Common myeloid progenitor, CD34-positive (primary cell): ENCODE measurements around the gene RFT1.

Source experiments
- CTCF ChIA-PET: fragments of 350-600 bp; sonication (Branson Sonifier 250); formaldehyde crosslinking; loops from one replicate; lab custom pipeline; 2021; ENCODE audit warnings: antibody characterized with exemption; lab: Charles Lee
- POLR2A ChIA-PET: fragments of 350-600 bp; sonication (Branson Sonifier 250); formaldehyde crosslinking; loops from one replicate; lab custom pipeline; 2021; ENCODE audit warnings: antibody characterized with exemption; lab: Charles Lee
- DNase-seq, 3 donors: peaks; one replicate each; pipeline versions ENCODE4 v3.0.0 to v3.0.0-alpha.2; 2013
- H3K27ac ChIP-seq, 2 experiments: 1 replicate in 1 of 2; 2 replicates in 1 of 2; pipeline ENCODE4 v1.7.0; 2013; ENCODE audit warnings: inconsistent platforms in 2 of 2, low read length in 2 of 2, mild to moderate bottlenecking in 2 of 2, low read depth in 1 of 2, moderate library complexity in 1 of 2; ENCODE audit not compliant: severe bottlenecking in 2 of 2, insufficient read depth in 1 of 2, poor library complexity in 1 of 2
- H3K27me3 ChIP-seq, 5 experiments: replicated peaks in 2 of 5; 1 replicate in 3 of 5; 2 replicates in 2 of 5; pipeline versions ENCODE4 v1.6.1 to v1.7.0; 2013; ENCODE audit warnings: low read length in 4 of 5, mild to moderate bottlenecking in 2 of 5, moderate library complexity in 2 of 5, inconsistent platforms in 1 of 5; ENCODE audit not compliant: insufficient read depth in 5 of 5, control insufficient read depth in 4 of 5
- H3K36me3 ChIP-seq, 4 experiments: 1 replicate in 2 of 4; 2 replicates in 2 of 4; pipeline versions ENCODE4 v1.6.1 to v1.7.0; 2013; ENCODE audit warnings: low read length in 3 of 4, control low read depth in 1 of 4, mild to moderate bottlenecking in 1 of 4; ENCODE audit not compliant: control insufficient read depth in 4 of 4, insufficient read depth in 4 of 4
- H3K4me1 ChIP-seq, 4 experiments: 1 replicate in 3 of 4; 2 replicates in 1 of 4; pipeline versions ENCODE4 v1.6.1 to v1.7.1; 2013; ENCODE audit warnings: low read length in 3 of 4, mild to moderate bottlenecking in 3 of 4, control low read depth in 1 of 4, inconsistent platforms in 1 of 4, moderate library complexity in 1 of 4; ENCODE audit not compliant: control insufficient read depth in 4 of 4, insufficient read depth in 4 of 4; ENCODE audit errors: control extremely low read depth in 1 of 4
- H3K4me3 ChIP-seq, 7 experiments: 1 replicate in 4 of 7; 2 replicates in 3 of 7; pipeline versions ENCODE4 v1.5.1 to v1.7.0; 2013; ENCODE audit warnings: mild to moderate bottlenecking in 7 of 7, low read length in 6 of 7, moderate library complexity in 6 of 7, inconsistent platforms in 2 of 7, low read depth in 2 of 7, control low read depth in 1 of 7; ENCODE audit not compliant: insufficient read depth in 4 of 7, control insufficient read depth in 1 of 7; ENCODE audit errors: extremely low read depth in 1 of 7
- H3K9me3 ChIP-seq, 5 experiments: 1 replicate in 4 of 5; 2 replicates in 1 of 5; pipeline versions ENCODE4 v1.6.1 to v1.7.1; 2013; ENCODE audit warnings: low read length in 4 of 5, mild to moderate bottlenecking in 2 of 5, inconsistent platforms in 1 of 5, low read depth in 1 of 5, moderate library complexity in 1 of 5; ENCODE audit not compliant: control insufficient read depth in 4 of 5, insufficient read depth in 2 of 5; ENCODE audit errors: control extremely low read depth in 1 of 5
- WGBS: methylation state at CpG from one replicate; pipeline ENCODE4 v1.1.5; 2013; ENCODE audit not compliant: insufficient coverage; 5-methylcytosine and 5-hydroxymethylcytosine counted together

The RFT1 gene

DNA sequence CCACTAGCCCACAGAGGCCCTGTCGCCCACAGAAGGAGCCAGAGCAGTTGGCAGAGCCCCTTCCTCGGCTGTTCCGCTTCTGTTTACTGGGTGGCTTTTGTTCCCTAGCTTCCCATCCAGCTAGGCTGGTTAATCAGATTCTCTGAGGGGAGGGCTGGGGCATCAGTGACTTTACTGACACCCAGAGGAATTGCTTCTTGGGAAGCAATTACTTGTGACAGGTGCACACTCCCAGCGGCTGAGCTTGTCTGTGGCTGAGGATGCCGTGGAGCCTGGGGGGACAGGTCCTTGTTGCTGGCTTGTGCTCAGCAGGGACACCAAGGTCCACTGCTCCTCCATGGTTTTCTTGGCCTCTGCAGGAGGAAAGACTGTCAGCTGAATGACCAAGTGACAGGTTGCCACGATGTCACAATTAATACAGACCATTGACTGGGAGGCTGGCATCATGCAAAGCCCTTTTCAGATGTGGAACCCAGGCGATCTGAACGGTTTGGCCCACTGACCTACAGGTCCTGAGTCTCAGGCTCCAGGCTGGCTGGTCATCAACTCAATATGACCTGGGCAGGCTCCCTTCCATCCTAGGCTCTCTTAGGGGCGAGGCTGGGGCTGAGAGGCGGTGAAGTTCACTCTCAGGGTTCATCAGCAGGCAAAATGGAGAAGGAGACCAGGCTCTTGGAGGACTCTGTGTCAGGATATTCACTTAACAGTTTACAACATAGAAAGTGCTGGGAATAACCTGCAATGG lies 52.6 kb downstream of the RFT1 start:
- Histone ChIP-seq H3K4me1 (peaks cover 0 to 14% (median 10%) of the 10 kb centered on the region in 4 experiments), H3K27ac (no peak overlapping the region), H3K36me3 (no peaks in the 10 kb centered on the region), H3K27me3 (no peaks in the 10 kb centered on the region), H3K4me3 (no peak overlapping the region), H3K9me3 (no peaks in the 10 kb centered on the region)
- POLR2A ChIA-PET = no interaction called here
- CTCF ChIA-PET = no interaction called here
- DNase-seq = no peak
- WGBS = 96% methylated on average over 10 of the region's 10 CpGs

DNA sequence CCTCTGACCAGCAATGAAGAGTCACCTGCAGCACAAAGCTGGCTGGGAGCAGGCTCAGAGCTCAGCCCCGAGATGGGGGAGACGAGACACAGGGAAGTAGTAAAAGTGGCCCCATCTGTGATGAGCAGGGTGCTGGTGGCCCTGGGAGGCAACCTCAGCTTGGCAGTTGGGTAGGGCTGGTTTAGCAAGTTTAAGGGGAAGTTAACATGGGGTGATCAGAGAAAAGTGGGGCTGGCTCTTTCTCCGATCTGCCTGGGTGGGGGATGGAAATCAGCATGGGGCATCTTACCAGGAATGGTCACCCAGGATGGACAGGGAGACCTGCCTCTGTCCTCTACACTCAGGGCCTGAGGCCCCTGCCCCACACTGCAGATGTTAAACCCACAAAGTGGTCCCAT lies 54.5 kb downstream of the RFT1 start:
- WGBS = 86% methylated on average over 3 of the region's 3 CpGs
- Histone ChIP-seq H3K9me3 (no peaks in the 10 kb centered on the region), H3K36me3 (no peaks in the 10 kb centered on the region), H3K4me1 (peaks cover 0 to 21% (median 17%) of the 10 kb centered on the region in 4 experiments), H3K27me3 (no peaks in the 10 kb centered on the region), H3K4me3 (no peak overlapping the region), H3K27ac (no peak overlapping the region)
- DNase-seq = no peak
- ChIA-PET POLR2A (no interaction called here), CTCF (interaction anchor here (4.3 kb wide), 1 partner anchor 222 kb away, joined by 14 read pairs; no protein-coding TSS in a partner anchor)

DNA sequence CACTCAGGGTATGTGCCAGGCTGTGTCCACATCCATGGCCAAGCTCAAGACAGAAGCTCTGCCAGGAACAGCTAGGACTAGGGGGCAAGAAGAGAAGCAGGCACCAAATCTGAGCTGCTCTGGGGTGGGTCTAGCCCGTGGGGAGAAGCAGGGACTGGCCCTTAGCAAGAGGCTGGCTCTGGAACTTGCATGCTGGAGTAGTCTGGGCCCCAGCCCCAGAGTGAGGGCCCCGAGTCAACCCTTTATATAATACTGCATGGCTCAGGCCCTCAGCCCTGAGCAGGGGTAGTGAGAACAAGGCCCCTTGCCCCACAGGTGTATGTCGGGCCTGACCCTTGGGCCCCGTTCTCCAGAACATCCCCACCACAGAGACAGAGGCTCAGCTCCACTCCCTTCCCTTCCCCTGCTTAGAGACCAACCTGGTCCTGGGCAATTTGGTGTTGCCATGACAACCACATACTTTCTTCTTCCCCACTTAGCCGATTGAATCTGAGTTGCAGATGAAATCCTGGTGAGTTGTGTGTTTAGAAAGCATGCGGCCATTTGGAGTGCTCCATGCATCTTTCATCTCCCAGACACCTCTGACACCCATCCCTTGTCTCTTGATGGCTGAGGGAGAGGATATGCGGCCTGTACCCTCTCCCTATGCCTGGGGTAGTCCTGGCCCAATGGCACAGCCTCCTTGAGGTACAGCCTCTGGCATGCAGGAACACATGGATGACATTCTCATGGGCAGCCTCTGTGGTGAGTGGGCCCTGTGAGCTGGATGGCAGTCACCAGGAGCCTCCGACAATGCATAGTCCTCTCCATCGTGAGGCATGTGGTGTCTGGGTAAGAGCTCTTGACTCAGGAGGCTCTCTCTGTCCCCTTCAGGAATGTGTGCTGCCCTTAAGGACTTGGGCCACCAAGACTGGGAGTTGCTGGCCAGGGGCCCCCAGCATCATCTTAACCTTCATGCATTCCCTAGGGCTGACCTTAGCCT lies 55.2 kb downstream of the RFT1 start:
- Histone ChIP-seq H3K4me1 (peaks cover 0 to 21% (median 17%) of the 10 kb centered on the region in 4 experiments), H3K27me3 (no peaks in the 10 kb centered on the region), H3K9me3 (no peaks in the 10 kb centered on the region), H3K4me3 (no peak overlapping the region), H3K36me3 (no peaks in the 10 kb centered on the region), H3K27ac (no peak overlapping the region)
- CTCF ChIA-PET = interaction anchor here (4.3 kb wide), 1 partner anchor 222 kb away, joined by 14 read pairs; no protein-coding TSS in a partner anchor
- DNase-seq = no peak
- POLR2A ChIA-PET = no interaction called here
- WGBS = 95% methylated on average over 5 of the region's 9 CpGs

- WGBS = 100% methylated on average over 1 of the region's 1 CpG
- CTCF ChIA-PET = interaction anchor here (4.3 kb wide), 1 partner anchor 221 kb away, joined by 14 read pairs; no protein-coding TSS in a partner anchor
- DNase-seq = no peak
- POLR2A ChIA-PET = no interaction called here
- peaks cover 0 to 4% (median 0%) of the 10 kb centered on the region in 5 experiments for H3K27me3 ChIP-seq
- H3K9me3 ChIP-seq = no peaks in the 10 kb centered on the region
- no peak overlapping the region for H3K27ac ChIP-seq
- H3K36me3 ChIP-seq = no peaks in the 10 kb centered on the region
- H3K4me1 ChIP-seq = peaks cover 0 to 21% (median 17%) of the 10 kb centered on the region in 4 experiments
- no peak overlapping the region for H3K4me3 ChIP-seq
Measured at GRCh38 chr3:53074366-53074696, 55.9 kb downstream of the RFT1 start.

DNA sequence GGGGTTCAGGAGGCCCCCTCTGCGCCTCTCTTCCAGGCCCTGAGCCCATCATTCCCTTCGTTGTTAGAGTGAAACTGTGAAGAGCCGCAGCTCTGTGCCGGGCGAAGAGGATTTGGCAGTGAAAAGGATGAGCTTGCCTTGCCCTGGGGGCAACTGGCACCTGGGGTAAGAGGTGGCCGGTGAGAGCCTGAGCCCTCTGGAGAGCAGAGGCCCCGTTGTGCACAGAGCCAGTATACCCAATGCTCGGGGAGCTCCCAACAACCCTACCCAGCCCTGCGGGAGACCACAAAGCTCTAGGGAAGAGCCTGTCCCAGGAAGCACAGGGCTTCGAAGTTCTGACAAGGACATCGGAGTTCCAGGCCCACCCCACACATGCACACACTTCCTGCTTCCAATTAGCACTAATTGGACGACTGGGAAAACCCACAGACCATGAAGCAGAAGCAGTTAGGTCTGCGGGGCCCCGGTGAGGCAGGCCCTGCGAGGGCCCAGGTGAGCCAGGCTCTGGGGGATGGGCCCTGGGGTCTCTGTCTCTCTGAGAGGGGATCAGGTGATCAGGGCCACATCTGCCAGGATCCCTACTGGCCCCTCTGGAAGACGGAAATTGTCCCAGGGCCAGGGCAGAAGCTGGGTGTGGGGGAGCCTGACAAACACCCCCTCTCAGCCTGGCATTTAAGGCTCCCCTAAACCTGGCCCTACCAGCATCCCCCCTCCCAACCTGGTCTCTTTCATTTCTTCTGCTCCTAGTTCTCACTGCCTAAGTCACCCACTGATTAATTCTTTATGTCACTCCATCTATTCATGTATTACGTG lies 56.5 kb downstream of the RFT1 start:
- CTCF ChIA-PET = interaction anchor here (1.2 to 4.3 kb wide), 5 partner anchors 11 to 221 kb away, joined by 3 to 14 read pairs (median 3); no protein-coding TSS in a partner anchor
- Histone ChIP-seq H3K36me3 (no peaks in the 10 kb centered on the region), H3K4me3 (peak overlapping the region in 6 of 7 experiments; percentile 54 to 84 (median 75)), H3K4me1 (peaks cover 0 to 21% (median 17%) of the 10 kb centered on the region in 4 experiments), H3K9me3 (no peaks in the 10 kb centered on the region), H3K27me3 (peaks cover 0 to 4% (median 0%) of the 10 kb centered on the region in 5 experiments), H3K27ac (peak overlapping the region in 1 of 2 experiments; percentile 32)
- POLR2A ChIA-PET = interaction anchor here (0.6 kb wide), 1 partner anchor 82 kb away, joined by 3 read pairs; no protein-coding TSS in a partner anchor
- 94% methylated on average over 9 of the region's 17 CpGs for WGBS
- no peak for DNase-seq
